Activated naive CD4-positive, alpha-beta T cell treated with anti-CD3 and anti-CD28 coated beads for 36 hours (primary cell): Measurements from ENCODE around the gene PCBP3. TPM values are rescaled to one million over a fixed set of nuclear protein-coding genes. Genes with fewer than 3 reads are reported as not detected.
"Not testable (repeated sequence)": the region's sequence is repeated elsewhere in the genome, so short reads cannot be mapped to it uniquely, and the experiment has no call there.

Experiments
- CTCF ChIA-PET: fragments of 350-600 bp; sonication (Branson Sonifier 250); formaldehyde crosslinking; loops from one replicate; lab custom pipeline; 2021; ENCODE audit warnings: antibody characterized with exemption; lab: Charles Lee
- DNase-seq: peaks from one replicate; pipeline ENCODE4 v3.0.0-alpha.2; 2020
- H3K27ac Mint-ChIP-seq: one replicate; pipeline ENCODE4 v1.8.0; 2021; ENCODE audit warnings: mild to moderate bottlenecking, mixed read lengths
- H3K27me3 Mint-ChIP-seq: one replicate; pipeline ENCODE4 v1.8.0; 2021; ENCODE audit warnings: low read depth, mixed read lengths
- H3K36me3 Mint-ChIP-seq: one replicate; pipeline ENCODE4 v1.8.0; 2021; ENCODE audit warnings: low read depth, mixed read lengths
- H3K4me1 Mint-ChIP-seq: one replicate; pipeline ENCODE4 v1.8.0; 2021; ENCODE audit warnings: low read depth, mixed read lengths
- H3K4me3 Mint-ChIP-seq: one replicate; pipeline ENCODE4 v1.8.0; 2021; ENCODE audit warnings: mild to moderate bottlenecking, moderate library complexity, mixed read lengths
- H3K9me3 Mint-ChIP-seq: one replicate; pipeline ENCODE4 v1.8.0; 2021; ENCODE audit warnings: mixed read lengths
- intact Hi-C: fragments of 100-400 bp; cut with micrococcal nuclease; formaldehyde crosslinking; loops from one replicate; pipeline ENCODE4 v1.15.1; 2023
- total RNA-seq, 2 experiments: library from RNA; stranded (reverse); gene quantifications; one replicate each; pipeline ENCODE4 v1.2.3, GENCODE V29; 2021

The PCBP3 gene
- total RNA-seq, 2 experiments from 2014 or later = 10.0 to 10.2 TPM

DNA sequence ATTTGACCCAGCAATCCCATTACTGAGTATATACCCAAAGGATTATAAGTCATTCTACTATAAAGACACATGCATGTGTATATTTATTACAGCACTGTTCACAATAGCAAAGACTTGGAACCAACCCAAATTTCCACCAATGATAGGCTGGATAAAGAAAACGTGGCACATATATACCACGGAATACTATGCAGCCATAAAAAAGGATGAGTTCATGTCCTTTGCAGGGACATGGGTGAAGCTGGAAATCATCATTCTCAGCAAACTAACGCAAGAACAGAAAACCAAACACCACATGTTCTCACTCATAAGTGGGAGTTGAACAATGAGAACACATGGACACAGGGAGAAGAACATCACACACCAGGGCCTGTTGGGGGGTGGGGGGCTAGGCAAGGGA lies 165.1 kb downstream of the PCBP3 start:
- H3K27me3 Mint-ChIP-seq, H3K27ac Mint-ChIP-seq, H3K36me3 Mint-ChIP-seq, CTCF ChIA-PET, H3K9me3 Mint-ChIP-seq, DNase-seq, intact Hi-C loops, H3K4me3 Mint-ChIP-seq, H3K4me1 Mint-ChIP-seq: not testable (repeated sequence)

DNA sequence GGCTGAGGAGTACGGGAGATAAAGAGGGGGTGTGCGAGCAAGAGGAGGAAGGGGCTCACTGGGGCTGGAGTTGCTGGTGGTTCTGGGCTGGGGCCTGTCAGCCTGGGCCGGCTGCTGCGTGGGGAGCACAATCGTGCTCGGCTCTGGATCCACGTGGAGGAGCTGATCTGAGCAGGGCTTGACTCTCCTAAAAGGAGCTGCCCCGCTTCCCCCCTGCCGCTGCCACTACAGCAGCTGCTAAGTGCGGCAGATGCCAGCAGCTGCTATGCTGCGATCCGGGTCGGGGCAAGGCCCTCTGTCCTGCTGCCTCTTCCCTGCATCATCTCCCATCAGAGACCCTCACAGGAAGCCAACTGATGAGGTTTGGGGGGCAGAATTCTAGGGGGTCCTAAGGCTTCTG lies 165.9 kb downstream of the PCBP3 start:
- intact Hi-C loops = no loop called here
- no peaks in the 10 kb centered on the region for H3K27me3 Mint-ChIP-seq
- no peak overlapping the region for H3K27ac Mint-ChIP-seq
- H3K4me1 Mint-ChIP-seq = no peaks in the 10 kb centered on the region
- CTCF ChIA-PET = no interaction called here
- no peak overlapping the region for H3K4me3 Mint-ChIP-seq
- H3K9me3 Mint-ChIP-seq = peaks cover 3% of the 10 kb centered on the region
- DNase-seq = no peak
- H3K36me3 Mint-ChIP-seq = no peaks in the 10 kb centered on the region

DNA sequence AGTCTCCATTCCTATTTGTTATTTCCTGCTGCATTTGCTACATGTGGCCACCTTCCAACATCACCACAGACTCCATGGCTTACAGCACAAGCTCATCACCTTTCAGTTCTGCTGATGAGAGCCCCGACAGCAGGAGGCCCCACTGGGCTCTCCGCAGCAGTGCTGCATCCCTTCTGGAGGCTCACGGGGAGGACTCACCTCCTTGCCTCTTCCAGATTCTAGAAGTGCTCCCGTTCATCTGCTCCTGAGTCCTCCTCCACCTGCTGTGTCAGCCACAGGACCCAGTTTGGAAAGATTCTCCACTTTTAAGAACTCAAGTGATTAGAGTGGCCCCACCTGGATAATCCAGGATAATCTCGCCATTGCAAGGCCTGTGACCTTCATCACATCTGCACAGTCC lies 167.6 kb downstream of the PCBP3 start:
- Mint-ChIP-seq H3K4me3 (no peak overlapping the region), H3K9me3 (peaks cover 3% of the 10 kb centered on the region), H3K27ac (no peak overlapping the region), H3K4me1 (no peaks in the 10 kb centered on the region), H3K27me3 (no peaks in the 10 kb centered on the region), H3K36me3 (no peaks in the 10 kb centered on the region)
- CTCF ChIA-PET = no interaction called here
- intact Hi-C loops = no loop called here
- no peak for DNase-seq

DNA sequence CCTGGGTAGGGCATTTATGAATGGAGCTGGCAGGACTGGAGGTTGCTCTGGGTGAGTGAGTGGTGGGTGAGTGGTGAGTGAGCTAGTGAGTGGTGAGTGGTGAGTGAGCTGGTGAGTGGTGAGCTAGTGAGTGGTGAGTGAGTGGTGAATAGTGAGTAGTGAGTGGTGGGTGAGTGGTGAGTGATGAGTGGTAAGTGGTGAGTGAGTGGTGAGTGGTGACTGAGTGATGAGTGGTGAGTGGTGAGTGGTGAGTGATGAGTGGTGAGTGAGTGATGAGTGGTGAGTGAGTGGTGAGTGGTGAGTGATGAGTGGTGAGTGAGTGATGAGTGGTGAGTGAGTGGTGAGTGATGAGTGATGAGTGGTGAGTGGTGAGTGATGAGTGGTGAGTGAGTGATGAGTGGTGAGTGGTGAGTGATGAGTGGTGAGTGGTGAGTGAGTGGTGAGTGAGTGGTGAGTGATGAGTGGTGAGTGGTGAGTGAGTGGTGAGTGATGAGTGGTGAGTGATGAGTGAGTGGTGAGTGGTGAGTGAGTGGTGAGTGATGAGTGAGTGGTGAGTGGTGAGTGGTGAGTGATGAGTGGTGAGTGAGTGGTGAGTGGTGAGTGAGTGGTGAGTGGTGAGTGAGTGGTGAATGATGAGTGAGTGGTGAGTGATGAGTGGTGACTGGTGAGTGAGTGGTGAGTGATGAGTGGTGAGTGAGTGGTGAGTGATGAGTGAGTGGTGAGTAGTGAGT lies 170.8 kb downstream of the PCBP3 start:
- H3K27me3 Mint-ChIP-seq, intact Hi-C loops, H3K27ac Mint-ChIP-seq, H3K9me3 Mint-ChIP-seq, H3K36me3 Mint-ChIP-seq, H3K4me3 Mint-ChIP-seq: not testable (repeated sequence)
- CTCF ChIA-PET = interaction anchor here (1.0 kb wide), 1 partner anchor 7 kb away, joined by 3 read pairs; no protein-coding TSS in a partner anchor
- peaks cover 24% of the 10 kb centered on the region for H3K4me1 Mint-ChIP-seq
- peak; percentile 28 for DNase-seq

DNA sequence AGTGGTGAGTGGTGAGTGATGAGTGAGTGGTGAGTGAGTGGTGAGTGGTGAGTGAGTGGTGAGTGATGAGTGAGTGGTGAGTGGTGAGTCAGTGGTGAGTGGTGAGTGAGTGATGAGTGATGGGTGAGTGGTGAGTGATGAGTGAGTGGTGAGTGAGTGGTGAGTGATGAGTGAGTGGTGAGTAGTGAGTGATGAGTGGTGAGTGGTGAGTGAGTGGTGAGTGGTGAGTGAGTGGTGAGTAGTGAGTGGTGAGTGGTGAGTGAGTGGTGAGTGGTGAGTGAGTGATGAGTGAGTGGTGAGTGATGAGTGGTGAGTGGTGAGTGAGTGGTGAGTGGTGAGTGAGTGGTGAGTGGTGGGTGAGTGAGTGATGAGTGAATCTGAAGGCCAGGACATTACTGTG lies 172.3 kb downstream of the PCBP3 start:
- H3K27ac Mint-ChIP-seq, H3K9me3 Mint-ChIP-seq, H3K4me3 Mint-ChIP-seq, H3K36me3 Mint-ChIP-seq, intact Hi-C loops, H3K27me3 Mint-ChIP-seq: not testable (repeated sequence)
- peaks cover 38% of the 10 kb centered on the region for H3K4me1 Mint-ChIP-seq
- CTCF ChIA-PET = interaction anchor here (0.7 kb wide), 1 partner anchor 87 kb away, joined by 3 read pairs; no protein-coding TSS in a partner anchor
- peak; percentile 29 for DNase-seq

DNA sequence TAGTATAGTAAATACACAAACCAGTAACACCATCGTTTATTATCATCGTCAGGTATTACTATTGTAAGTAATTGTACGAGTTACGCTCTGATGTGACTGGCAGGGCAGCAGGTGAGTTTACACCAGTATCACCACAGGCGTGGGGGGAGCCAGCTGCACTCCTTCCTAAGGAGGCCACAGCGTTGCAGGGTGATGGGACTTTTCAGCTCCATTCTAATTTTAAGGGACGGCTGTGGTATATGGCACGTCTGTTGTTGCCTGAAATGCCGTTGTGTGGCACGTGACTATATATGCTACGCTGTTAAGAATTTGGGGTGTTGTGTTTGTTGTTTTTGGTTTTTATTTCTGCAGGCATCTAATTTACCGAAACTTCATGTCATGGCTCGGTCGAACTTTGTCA lies 173.3 kb downstream of the PCBP3 start:
- Mint-ChIP-seq H3K4me3 (no peak overlapping the region), H3K4me1 (peaks cover 43% of the 10 kb centered on the region), H3K27me3 (no peaks in the 10 kb centered on the region), H3K27ac (peak overlapping the region; percentile 19), H3K36me3 (no peaks in the 10 kb centered on the region), H3K9me3 (no peaks in the 10 kb centered on the region)
- CTCF ChIA-PET = no interaction called here
- no peak for DNase-seq
- intact Hi-C loops = no loop called here

DNA sequence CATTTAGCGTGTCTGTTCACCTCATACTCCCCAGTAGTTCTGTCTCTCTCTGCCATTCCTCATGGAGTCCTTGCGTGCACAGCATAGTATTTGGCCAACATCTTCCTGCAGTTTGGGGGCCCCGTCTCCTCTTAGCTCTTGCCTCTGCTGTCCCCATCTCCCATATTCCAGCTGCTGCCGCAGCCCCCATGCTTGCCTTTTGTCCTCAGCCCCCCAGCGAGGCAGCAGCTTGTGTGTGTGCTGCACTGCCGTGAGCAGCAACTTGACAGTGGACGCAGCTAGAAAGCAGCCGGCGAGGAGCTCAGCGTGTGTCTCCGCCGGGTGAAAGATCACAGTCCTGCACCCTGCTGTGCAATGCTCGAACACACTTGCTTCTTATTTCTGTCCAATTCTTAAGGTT lies 173.8 kb downstream of the PCBP3 start:
- DNase-seq = no peak
- Mint-ChIP-seq H3K27me3 (no peaks in the 10 kb centered on the region), H3K4me1 (peaks cover 44% of the 10 kb centered on the region), H3K4me3 (no peak overlapping the region), H3K9me3 (no peaks in the 10 kb centered on the region), H3K27ac (peak overlapping the region; percentile 19), H3K36me3 (no peaks in the 10 kb centered on the region)
- CTCF ChIA-PET = interaction anchor here (0.6 kb wide), 1 partner anchor 22 kb away, joined by 3 read pairs; no protein-coding TSS in a partner anchor
- intact Hi-C loops = no loop called here

DNA sequence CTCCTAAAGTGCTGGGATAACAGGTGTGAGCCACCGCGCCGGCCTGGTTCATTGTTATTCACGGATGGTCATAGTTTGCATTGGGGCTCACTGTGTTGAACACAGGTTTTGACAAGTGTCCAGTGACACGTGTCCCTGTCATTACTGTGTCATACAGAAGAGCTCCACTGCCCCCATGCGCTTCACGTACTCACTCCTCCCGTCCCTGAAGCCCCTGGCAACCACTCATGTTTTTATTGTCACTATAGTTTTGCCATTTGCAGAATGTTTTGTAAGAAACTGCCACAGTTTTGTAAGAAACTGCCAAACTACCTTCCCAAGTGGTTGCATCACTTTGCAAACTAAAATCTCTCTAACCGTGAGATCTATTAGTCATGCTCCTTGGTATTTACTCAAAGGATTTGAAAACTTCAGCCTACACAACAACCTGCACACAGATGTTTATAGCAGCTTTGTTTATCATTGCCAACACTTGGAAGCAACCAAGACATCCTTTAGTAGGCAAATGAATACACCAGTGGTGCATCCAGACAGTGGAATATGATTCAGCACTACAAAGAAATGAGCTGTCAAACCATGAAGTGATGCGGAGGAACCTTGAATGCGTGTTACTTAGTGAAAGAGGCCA lies 174.9 kb downstream of the PCBP3 start:
- Mint-ChIP-seq H3K27ac (peak overlapping the region; percentile 92), H3K9me3 (no peaks in the 10 kb centered on the region), H3K27me3 (no peaks in the 10 kb centered on the region), H3K4me3 (peak overlapping the region; percentile 47), H3K4me1 (peaks cover 44% of the 10 kb centered on the region), H3K36me3 (no peaks in the 10 kb centered on the region)
- intact Hi-C loops = loop anchor here (1.0 to 2.0 kb wide), 5 partner anchors 50 to 740 kb away; no protein-coding TSS in a partner anchor
- DNase-seq = no peak
- CTCF ChIA-PET = interaction anchor here (0.7 to 2.6 kb wide), 3 partner anchors 62 to 340 kb away, joined by 3 to 15 read pairs (median 8); no protein-coding TSS in a partner anchor

DNA sequence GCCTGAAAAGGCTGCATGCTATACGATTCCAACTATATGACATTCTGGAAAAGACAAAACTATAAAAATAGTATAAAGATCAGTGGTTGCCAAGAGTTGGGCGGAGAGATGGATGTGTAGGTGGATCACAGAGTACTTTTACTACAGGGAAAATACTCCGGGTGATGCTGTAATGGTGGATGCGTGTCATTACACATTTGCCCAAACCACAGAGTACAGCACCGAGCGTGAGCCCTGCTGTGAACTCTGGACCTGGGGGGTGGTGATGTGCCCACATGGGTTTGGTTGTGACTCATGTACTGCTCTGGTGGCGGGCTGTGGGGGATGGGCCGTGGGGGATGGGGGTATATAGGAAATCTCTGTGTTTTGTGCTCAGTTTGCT lies 175.4 kb downstream of the PCBP3 start:
- Mint-ChIP-seq H3K4me1 (peaks cover 44% of the 10 kb centered on the region), H3K27me3 (no peaks in the 10 kb centered on the region), H3K36me3 (no peaks in the 10 kb centered on the region), H3K27ac (peak overlapping the region; percentile 92), H3K9me3 (no peaks in the 10 kb centered on the region), H3K4me3 (peak overlapping the region; percentile 47)
- intact Hi-C loops = loop anchor here (1.0 to 2.0 kb wide), 8 partner anchors 51 to 740 kb away; partner anchors contain the start of gene PCBP3
- CTCF ChIA-PET = interaction anchor here (0.7 to 2.6 kb wide), 4 partner anchors 61 to 341 kb away, joined by 3 to 15 read pairs (median 6); no protein-coding TSS in a partner anchor
- peak; percentile 94 for DNase-seq

DNA sequence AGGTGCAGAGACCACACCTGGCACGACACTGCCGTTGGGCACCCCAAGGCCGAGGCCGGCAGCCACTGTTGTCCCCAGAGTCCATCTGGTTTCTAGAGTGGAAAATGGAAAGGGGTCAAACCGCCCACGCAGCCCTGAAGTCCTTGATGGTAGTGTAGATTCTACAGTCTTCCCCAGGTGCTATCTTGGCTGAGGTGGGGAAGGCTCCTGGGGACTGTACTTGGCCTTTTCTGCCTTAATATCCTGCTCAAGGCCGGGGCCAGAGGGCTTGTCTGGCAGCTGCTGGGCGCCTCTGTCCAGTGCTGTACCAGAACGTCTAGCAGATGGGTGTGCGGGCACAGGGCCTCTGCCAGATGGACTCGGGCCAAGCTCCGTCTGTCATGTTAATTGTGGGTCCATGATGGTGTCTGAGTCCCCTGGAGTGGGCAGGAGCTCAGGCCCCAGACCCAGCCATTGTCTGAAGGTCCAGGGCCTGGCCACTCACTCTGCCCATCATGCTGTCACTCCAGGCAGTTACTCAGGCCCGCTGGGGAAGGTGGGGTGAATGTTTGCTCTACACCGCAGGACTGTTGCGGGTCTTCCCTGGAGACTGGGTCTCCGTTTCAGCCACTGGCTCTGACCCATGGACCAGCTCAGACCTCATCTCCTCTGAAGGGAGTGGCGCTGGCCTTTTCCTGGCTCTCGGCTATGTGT lies 176.1 kb downstream of the PCBP3 start:
- peaks cover 44% of the 10 kb centered on the region for H3K4me1 Mint-ChIP-seq
- no peak for DNase-seq
- CTCF ChIA-PET = interaction anchor here (0.7 to 2.6 kb wide), 10 partner anchors 61 to 682 kb away, joined by 3 to 15 read pairs (median 3); no protein-coding TSS in a partner anchor
- H3K4me3 Mint-ChIP-seq = peak overlapping the region; percentile 47
- H3K9me3 Mint-ChIP-seq = no peaks in the 10 kb centered on the region
- H3K27ac Mint-ChIP-seq = peak overlapping the region; percentile 92
- H3K36me3 Mint-ChIP-seq = no peaks in the 10 kb centered on the region
- H3K27me3 Mint-ChIP-seq = no peaks in the 10 kb centered on the region
- intact Hi-C loops = loop anchor here (1.0 to 5.0 kb wide), 11 partner anchors 61 to 741 kb away; partner anchors contain the start of gene PCBP3

DNA sequence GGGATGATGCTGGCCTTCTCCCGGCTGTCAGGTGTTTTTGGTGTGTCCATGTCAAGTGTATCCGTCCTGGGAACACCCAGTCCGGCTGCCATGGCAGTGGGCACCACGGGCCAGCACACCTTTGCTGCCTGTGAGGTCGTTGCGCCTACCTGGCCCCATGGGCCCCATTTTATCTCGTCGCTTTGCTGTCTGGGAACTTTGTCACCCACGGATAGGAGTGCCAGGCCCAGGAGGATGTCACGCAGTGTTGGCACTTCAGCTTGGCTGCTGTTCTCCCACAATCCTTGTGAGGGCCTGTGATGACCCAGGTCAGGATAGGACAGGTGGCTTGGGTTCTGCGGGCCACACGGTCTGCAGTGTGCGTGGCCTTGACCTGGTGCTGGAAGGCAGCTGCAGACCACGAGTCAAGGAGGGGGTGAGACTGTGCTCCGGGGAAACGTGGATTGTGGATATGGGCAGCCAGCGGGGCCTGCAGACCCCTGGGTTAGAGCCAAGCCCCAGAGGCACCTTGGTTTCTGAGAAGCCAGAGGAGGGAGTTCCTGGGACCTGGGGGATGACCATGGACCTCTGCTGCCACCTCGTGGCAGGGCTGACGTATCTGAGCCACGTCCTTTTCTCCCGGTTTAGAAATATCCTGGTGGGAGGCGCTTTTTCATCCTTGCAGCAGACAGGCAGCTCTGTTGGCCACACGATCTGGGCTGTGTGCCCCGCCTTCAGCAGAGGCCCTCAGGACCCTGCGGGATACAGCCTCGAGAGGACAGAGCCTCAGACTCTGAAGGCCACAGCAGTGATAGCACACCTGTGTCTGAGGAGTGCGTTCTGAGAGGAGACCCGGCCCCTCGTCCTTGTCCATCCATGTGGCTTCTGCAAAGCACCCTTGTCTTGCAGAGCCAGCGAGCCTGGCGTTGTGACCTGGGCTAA lies 176.9 kb downstream of the PCBP3 start:
- H3K36me3 Mint-ChIP-seq = no peaks in the 10 kb centered on the region
- peak; percentile 89 for DNase-seq
- no peak overlapping the region for H3K4me3 Mint-ChIP-seq
- intact Hi-C loops = loop anchor here (1.0 to 5.0 kb wide), 6 partner anchors 125 to 678 kb away; no protein-coding TSS in a partner anchor
- H3K4me1 Mint-ChIP-seq = peaks cover 44% of the 10 kb centered on the region
- no peaks in the 10 kb centered on the region for H3K9me3 Mint-ChIP-seq
- no peaks in the 10 kb centered on the region for H3K27me3 Mint-ChIP-seq
- peak overlapping the region; percentile 92 for H3K27ac Mint-ChIP-seq
- CTCF ChIA-PET = interaction anchor here (0.7 to 2.6 kb wide), 10 partner anchors 8 to 683 kb away, joined by 3 to 15 read pairs (median 4); no protein-coding TSS in a partner anchor
